Heart right ventricle (tissue), 16 donors: Measurements from ENCODE around the gene RNF44. TPM values are rescaled to one million over a fixed set of nuclear protein-coding genes. Genes with fewer than 3 reads are reported as not detected.

Experiments
- ATAC-seq, 8 donors: fragments of 200-7000 bp; cut with Tn5 transposase; one replicate each; pipeline ENCODE4 v1.9.1; 2020; ENCODE audit warnings: mild to moderate bottlenecking in 8 of 8, moderate library complexity in 8 of 8, moderate number of reproducible peaks in 1 of 8
- DNase-seq, 2 donors: peaks; one replicate each; pipeline ENCODE4 v3.0.0-alpha.2; 2020
- H3K27ac ChIP-seq, 10 donors: fragments of 200-600 bp; sonication (generic) in 2 of 10; one replicate each; pipeline versions ENCODE4 v1.5.0 to v1.8.0; 2020 to 2022; ENCODE audit warnings: mild to moderate bottlenecking in 3 of 10
- H3K27me3 ChIP-seq, 7 donors: fragments of 200-600 bp; one replicate each; pipeline ENCODE4 v1.8.0; 2021 to 2022; ENCODE audit warnings: mild to moderate bottlenecking in 2 of 7
- H3K36me3 ChIP-seq, 9 donors: fragments of 200-600 bp; sonication (generic) in 1 of 9; one replicate each; pipeline versions ENCODE4 v1.5.0 to v1.8.0; 2020 to 2022; ENCODE audit warnings: mild to moderate bottlenecking in 2 of 9
- H3K4me1 ChIP-seq, 9 donors: fragments of 200-600 bp; sonication (generic) in 1 of 9; one replicate each; pipeline versions ENCODE4 v1.5.0 to v1.8.0; 2020 to 2022; ENCODE audit warnings: mild to moderate bottlenecking in 4 of 9
- H3K4me3 ChIP-seq, 10 donors: fragments of 200-600 bp; sonication (generic) in 2 of 10; one replicate each; pipeline versions ENCODE4 v1.5.0 to v1.8.0; 2020 to 2022; ENCODE audit warnings: mild to moderate bottlenecking in 7 of 10, moderate library complexity in 2 of 10
- H3K9me3 ChIP-seq, 11 donors: fragments of 200-600 bp in 10 of 11; sonication (generic) in 2 of 11; one replicate each; pipeline versions ENCODE4 v1.5.0 to v1.8.0; 2013 to 2022; ENCODE audit warnings: mild to moderate bottlenecking in 2 of 11, control low read depth in 1 of 11, moderate library complexity in 1 of 11
- CTCF ChIP-seq, 9 donors: fragments of 200-600 bp; sonication (generic) in 2 of 9; IDR thresholded peaks; one replicate each; pipeline versions ENCODE4 v1.5.0 to v1.8.0; 2021 to 2022; ENCODE audit warnings: antibody characterized with exemption in 9 of 9, mild to moderate bottlenecking in 5 of 9, moderate library complexity in 1 of 9
- WGBS, 2 donors: extraction: QIAGEN DNeasy Blood & Tissue Kit; methylation state at CpG; one replicate each; pipeline ENCODE4 v1.1.7; 2013; ENCODE audit warnings: inconsistent platforms in 1 of 2; 5-methylcytosine and 5-hydroxymethylcytosine counted together
- intact Hi-C, 10 donors: fragments of 100-400 bp; cut with DNase I; formaldehyde crosslinking; loops; one replicate each; pipeline versions ENCODE4 v1.11.1 to v1.14.2; 2022
- polyA plus RNA-seq, 2 donors: library from polyadenylated mRNA; stranded (reverse); fragments of 200-250 nt; gene quantifications; one replicate each; pipeline ENCODE4 v1.2.3, GENCODE V29; 2013
- total RNA-seq, 10 donors: library from RNA; stranded (reverse); fragmentation: NEBNext Ultra II Directional in 3 of 10; extraction: Animal tissue kit (Norgen Biotek cat#: 25700) in 3 of 10; gene quantifications; one replicate each; pipeline versions ENCODE4 v1.2.1 to v1.2.4, GENCODE V29; 2021 to 2023
- donor health status: Arrhythmogenic right ventricular cardiomyopathy.
- donor health status: ischemic (EF 13 %, LVEDD 7.1; RV severe dilation, severe dysfunction).
- donor health status: healthy with polysubstance abuse.
- donor health status: DM: no; HTN: yes; CAD: no.
- donor health status: DM: no; HTN: no; CAD: no.
- donor health status: ischemic (EF 25% LVEDD 6.9; RV normal size, moderate dysfunction).
- donor health status: ischemic (EF 25% LVEDD 5.7; RV mildly dilated, moderate dysfunction).
- donor health status: healthy.
- donor health status: DM: yes; HTN: yes; CAD: no.
- donor health status: Ischemic cardiomyopathy.
- donor health status: ischemic (EF 35%, LVEDD 5.7; RV mildly dilated, moderate dysfunction).
- donor health status: nonischemic (EF 11% LVEDD 7.7; RV severe dilation, severe dysfunction).
- donor health status: DM: yes; HTN: yes; CAD: no.
- donor health status: PGD.
- donor health status: ischemic (EF 29% LVEDD 5.4; RV normal size, mild dysfunction).
- donor health status: nonischemic (EF 23%, LVEDD 6.1; RV moderate dilation, normal function).

RNF44 gene
- total and polyA plus RNA-seq, 12 donors: 7.9 to 31.1 (median 21.5) TPM

DNA sequence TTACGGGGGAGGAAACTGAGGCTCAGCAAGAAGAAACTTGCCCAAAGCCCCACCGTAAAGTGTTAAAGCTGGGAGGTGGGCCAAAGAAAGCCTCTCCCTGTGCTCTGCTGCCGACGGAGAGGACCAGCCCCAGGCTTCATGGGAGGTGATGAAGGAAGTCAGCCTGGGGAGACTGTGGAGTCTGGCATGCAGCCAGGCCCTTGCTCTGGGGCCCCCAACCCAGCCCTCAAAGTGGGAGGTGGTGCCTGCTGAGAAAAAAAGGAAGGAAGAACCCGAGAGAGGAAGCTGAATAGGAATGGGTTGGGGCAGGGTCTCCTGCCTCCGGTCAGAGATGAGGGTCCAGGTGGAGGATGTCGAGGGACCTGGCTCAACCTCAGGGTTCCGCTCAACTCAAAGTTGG lies 3.8 kb downstream of the RNF44 start:
- 22 to 32% methylated on average over 8 of the region's 8 CpGs for WGBS, 2 donors
- Histone ChIP-seq H3K36me3 (peaks cover 0 to 37% (median 20%) of the 10 kb centered on the region in 9 donors), H3K27ac (peak overlapping the region in 9 of 10 donors; percentile 94 to 100 (median 97)), H3K27me3 (no peaks in the 10 kb centered on the region), H3K4me3 (peak overlapping the region in 6 of 10 donors; percentile 6 to 89 (median 82)), H3K4me1 (peaks cover 26 to 79% (median 64%) of the 10 kb centered on the region in 9 donors), H3K9me3 (no peaks in the 10 kb centered on the region)
- DNase-seq (peak in 1 of 2 donors; percentile 46), ATAC-seq (no peak)
- TF ChIP-seq CTCF (IDR thresholded peaks at IDR 0.05): no peak
- intact Hi-C loops: loop anchor here in 5 of 10 donors (10.0 kb wide), 2 partner anchors 119 to 149 kb away; partner anchors contain the start of genes CLTB (in 5 of the 5), HIGD2A (in 1 of the 5) and NOP16 (in 1 of the 5)

GRCh38 chr5:176532795-176533194 lies 4.4 kb downstream of the RNF44 start:
- intact Hi-C loops: loop anchor here in 5 of 10 donors (10.0 kb wide), 2 partner anchors 118 to 148 kb away; partner anchors contain the start of genes CLTB (in 5 of the 5), HIGD2A (in 1 of the 5) and NOP16 (in 1 of the 5)
- H3K4me3 ChIP-seq: peak overlapping the region in 1 of 10 donors; percentile 84
- TF ChIP-seq CTCF (IDR thresholded peaks at IDR 0.05): no peak
- no peak for DNase-seq
- whole genome bisulfite sequencing, 2 donors: 91 to 92% methylated on average over 9 of the region's 9 CpGs
- no peaks in the 10 kb centered on the region for H3K9me3 ChIP-seq
- ATAC-seq: no peak
- peak overlapping the region in 9 of 10 donors; percentile 94 to 100 (median 97) for H3K27ac ChIP-seq
- peaks cover 0 to 43% (median 25%) of the 10 kb centered on the region in 9 donors for H3K36me3 ChIP-seq
- H3K4me1 ChIP-seq: peaks cover 26 to 77% (median 59%) of the 10 kb centered on the region in 9 donors
- H3K27me3 ChIP-seq: no peaks in the 10 kb centered on the region

DNA sequence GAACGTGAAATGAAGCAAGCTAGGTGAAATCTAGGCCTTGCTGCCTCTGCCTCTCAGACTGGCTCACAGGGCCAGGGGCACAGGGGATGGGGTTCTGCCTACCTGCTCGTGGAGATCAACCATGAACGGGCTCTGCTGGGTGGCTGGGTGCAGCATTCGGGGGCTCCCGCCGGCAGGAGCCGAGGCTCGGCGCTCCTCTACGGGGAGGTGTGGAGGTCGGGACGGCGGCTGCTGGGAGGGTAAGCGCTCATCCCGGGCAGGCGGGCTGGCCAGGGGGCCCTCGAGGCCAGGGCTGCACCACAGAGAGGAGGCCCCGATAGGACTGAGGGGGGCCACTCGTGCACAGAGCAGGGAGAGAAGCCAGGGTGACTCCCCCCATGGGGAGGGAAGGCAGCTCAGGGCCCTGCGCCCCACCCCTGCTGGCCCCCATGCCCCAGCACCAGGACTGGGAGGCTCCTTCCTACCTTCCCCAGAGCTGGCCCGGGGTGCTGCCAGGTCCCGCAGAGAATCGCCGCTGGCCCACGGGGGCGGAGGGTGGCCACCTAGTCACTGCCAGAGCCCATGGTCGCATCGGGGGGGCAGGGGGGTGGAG lies 5.2 kb downstream of the RNF44 start:
- Histone ChIP-seq H3K4me3 (no peak overlapping the region), H3K27me3 (no peaks in the 10 kb centered on the region), H3K9me3 (no peaks in the 10 kb centered on the region), H3K36me3 (peaks cover 0 to 50% (median 25%) of the 10 kb centered on the region in 9 donors), H3K27ac (peak overlapping the region in 7 of 10 donors; percentile 1 to 100 (median 29)), H3K4me1 (peaks cover 26 to 77% (median 59%) of the 10 kb centered on the region in 9 donors)
- TF ChIP-seq CTCF (IDR thresholded peaks at IDR 0.05): no peak
- 84 to 88% methylated on average over 28 of the region's 28 CpGs for WGBS, 2 donors
- intact Hi-C loops: loop anchor here in 5 of 10 donors (10.0 kb wide), 2 partner anchors 117 to 147 kb away; partner anchors contain the start of genes CLTB (in 5 of the 5), HIGD2A (in 1 of the 5) and NOP16 (in 1 of the 5)
- no peak for DNase-seq
- ATAC-seq: no peak

DNA sequence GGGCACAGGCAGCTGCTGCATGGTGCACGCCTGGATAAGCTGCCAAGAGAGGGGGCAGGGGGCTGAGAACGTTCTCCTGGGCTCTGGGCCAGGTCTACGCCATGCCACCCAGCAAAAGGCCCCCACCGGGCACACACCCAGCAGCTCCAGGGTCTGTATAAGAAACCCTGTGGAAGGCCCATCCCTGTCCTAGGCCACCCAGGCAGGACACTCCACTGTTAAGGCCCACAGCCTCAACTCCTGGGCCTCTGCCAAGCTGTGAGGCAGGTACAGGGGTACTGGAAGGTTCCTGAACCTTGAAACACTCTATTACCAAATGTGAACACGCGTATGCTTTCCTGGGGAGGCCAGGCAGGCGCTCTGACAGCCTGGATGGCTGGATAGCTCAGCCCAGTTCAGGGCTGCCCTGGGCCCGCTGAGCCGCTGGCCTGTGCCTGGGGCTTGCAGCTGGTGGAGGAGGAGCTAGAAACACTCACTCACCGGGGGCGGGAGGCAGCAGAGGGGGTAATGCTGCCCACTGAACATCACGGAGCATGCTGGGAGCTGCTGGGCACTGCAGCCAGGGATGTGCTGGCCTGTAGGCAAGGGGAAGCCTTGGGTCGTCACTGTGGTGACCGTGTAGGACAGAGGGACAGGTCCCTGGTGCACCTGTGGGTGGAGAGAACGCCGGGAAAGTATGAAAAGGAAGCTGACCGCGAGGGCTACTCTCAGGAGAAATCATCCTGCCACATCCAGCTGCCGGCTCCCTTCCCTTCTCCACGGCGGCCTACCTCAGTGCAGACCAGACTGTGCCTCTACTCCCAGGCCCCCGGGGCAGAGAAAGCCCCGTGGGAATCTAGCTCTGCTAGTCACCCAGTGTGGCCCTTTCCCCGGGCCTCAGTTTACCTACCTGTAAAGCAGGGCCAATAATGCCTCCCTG lies 6.0 kb downstream of the RNF44 start:
- ATAC-seq (peak in 7 of 8 donors; percentile 6 to 59 (median 36)), DNase-seq (no peak)
- peak overlapping the region in 1 of 10 donors; percentile 29 for H3K4me3 ChIP-seq
- 42 to 52% methylated on average over 24 of the region's 24 CpGs for WGBS, 2 donors
- intact Hi-C loops: loop anchor here in 5 of 10 donors (10.0 kb wide), 2 partner anchors 116 to 146 kb away; partner anchors contain the start of genes CLTB (in 5 of the 5), HIGD2A (in 1 of the 5) and NOP16 (in 1 of the 5)
- no peaks in the 10 kb centered on the region for H3K9me3 ChIP-seq
- no peak for TF ChIP-seq CTCF (IDR thresholded peaks at IDR 0.05)
- H3K27ac ChIP-seq: peak overlapping the region in 7 of 10 donors; percentile 15 to 100 (median 50)
- peaks cover 0 to 57% (median 25%) of the 10 kb centered on the region in 9 donors for H3K36me3 ChIP-seq
- peaks cover 26 to 76% (median 58%) of the 10 kb centered on the region in 9 donors for H3K4me1 ChIP-seq
- no peaks in the 10 kb centered on the region for H3K27me3 ChIP-seq
